ENCODE data around the gene AXIN2.

The AXIN2 gene

GRCh38 chr17:65593092-65593854, 31.8 kb upstream of the AXIN2 start:
- peak overlapping the region; percentile 34 to 73 (median 71) for H3K4me3 Mint-ChIP-seq
- peaks cover 3% of the 10 kb centered on the region for H3K27me3 Mint-ChIP-seq (ENCODE audit: low read depth)
- H3K9me3 Mint-ChIP-seq: no peaks in the 10 kb centered on the region
- TF ChIP-seq CTCF (IDR thresholded peaks at IDR 0.05; ENCODE audit: unreplicated experiment in 3 of 3): no peak
- no peaks in the 10 kb centered on the region for H3K36me3 Mint-ChIP-seq (ENCODE audit: low read depth)
- peak overlapping the region; percentile 85 to 94 (median 90) for H3K27ac Mint-ChIP-seq
- H3K4me1 Mint-ChIP-seq: peaks cover 32% of the 10 kb centered on the region

GRCh38 chr17:65592125-65592965, 30.9 kb upstream of the AXIN2 start:
- H3K36me3 Mint-ChIP-seq (ENCODE audit: low read depth): no peaks in the 10 kb centered on the region
- no peak overlapping the region for H3K27ac Mint-ChIP-seq
- peaks cover 39% of the 10 kb centered on the region for H3K4me1 Mint-ChIP-seq
- TF ChIP-seq CTCF (IDR thresholded peaks at IDR 0.05; ENCODE audit: unreplicated experiment in 3 of 3): no peak
- no peaks in the 10 kb centered on the region for H3K9me3 Mint-ChIP-seq
- peaks cover 3% of the 10 kb centered on the region for H3K27me3 Mint-ChIP-seq (ENCODE audit: low read depth)
- H3K4me3 Mint-ChIP-seq: peak overlapping the region in 1 of 3 experiments; percentile 34

GRCh38 chr17:65589321-65589720, 27.9 kb upstream of the AXIN2 start:
- no peak overlapping the region for H3K4me3 Mint-ChIP-seq
- H3K9me3 Mint-ChIP-seq: no peaks in the 10 kb centered on the region
- peaks cover 41% of the 10 kb centered on the region for H3K4me1 Mint-ChIP-seq
- TF ChIP-seq CTCF (IDR thresholded peaks at IDR 0.05; ENCODE audit: unreplicated experiment in 3 of 3): no peak
- no peaks in the 10 kb centered on the region for H3K36me3 Mint-ChIP-seq (ENCODE audit: low read depth)
- H3K27ac Mint-ChIP-seq: peak overlapping the region in 1 of 3 experiments; percentile 41
- H3K27me3 Mint-ChIP-seq (ENCODE audit: low read depth): peaks cover 3% of the 10 kb centered on the region

- Mint-ChIP-seq H3K4me1 (peaks cover 36% of the 10 kb centered on the region), H3K4me3 (no peak overlapping the region), H3K9me3 (no peaks in the 10 kb centered on the region), H3K36me3 (ENCODE audit: low read depth) (no peaks in the 10 kb centered on the region), H3K27ac (peak overlapping the region in 1 of 3 experiments; percentile 41), H3K27me3 (ENCODE audit: low read depth) (peaks cover 3% of the 10 kb centered on the region)
- TF ChIP-seq CTCF (IDR thresholded peaks at IDR 0.05; ENCODE audit: unreplicated experiment in 3 of 3): no peak
Observed at GRCh38 chr17:65588181-65588808, 26.8 kb upstream of the AXIN2 start.

- no peaks in the 10 kb centered on the region for H3K27me3 Mint-ChIP-seq (ENCODE audit: low read depth)
- H3K4me1 Mint-ChIP-seq: peaks cover 33% of the 10 kb centered on the region
- peak overlapping the region in 2 of 3 experiments; percentile 40 to 41 for H3K27ac Mint-ChIP-seq
- no peaks in the 10 kb centered on the region for H3K36me3 Mint-ChIP-seq (ENCODE audit: low read depth)
- TF ChIP-seq CTCF (IDR thresholded peaks at IDR 0.05; ENCODE audit: unreplicated experiment in 3 of 3): no peak
- H3K4me3 Mint-ChIP-seq: no peak overlapping the region
- no peaks in the 10 kb centered on the region for H3K9me3 Mint-ChIP-seq
Observed at GRCh38 chr17:65587534-65588180, 26.2 kb upstream of the AXIN2 start.

All from nephron (organoid).